Measurements from ENCODE around the gene ACTL7A.
A peak's percentile ranks its signal among the peaks of the same experiment; 100 is the strongest.

Gene ACTL7A

GRCh38 chr9:108857572-108857971 is 4.5 kb upstream of the ACTL7A start:
- ATAC-seq (ENCODE audit: low read depth) (no peak), DNase-seq (ENCODE audit: low spot score) (no peak)
- no peaks in the 10 kb centered on the region for H3K36me3 ChIP-seq (ENCODE audit: low read depth)
- no peaks in the 10 kb centered on the region for H3K27me3 ChIP-seq (ENCODE audit: insufficient read depth, poor library complexity, severe bottlenecking)
- H3K27ac ChIP-seq (ENCODE audit: poor library complexity, severe bottlenecking): no peak overlapping the region
- H3K9me3 ChIP-seq (ENCODE audit: severe bottlenecking): no peaks in the 10 kb centered on the region
- peaks cover 19% of the 10 kb centered on the region for H3K4me1 ChIP-seq (ENCODE audit: insufficient read depth, poor library complexity, severe bottlenecking)
- TF ChIP-seq CTCF (IDR thresholded peaks at IDR 0.05; ENCODE audit: poor library complexity, severe bottlenecking): no peak
- H3K4me3 ChIP-seq (ENCODE audit: severe bottlenecking): no peak overlapping the region

GRCh38 chr9:108859459-108860114 is 2.5 kb upstream of the ACTL7A start:
- Histone ChIP-seq H3K4me1 (ENCODE audit: insufficient read depth, poor library complexity, severe bottlenecking) (peaks cover 19% of the 10 kb centered on the region), H3K4me3 (ENCODE audit: severe bottlenecking) (no peak overlapping the region), H3K36me3 (ENCODE audit: low read depth) (no peaks in the 10 kb centered on the region), H3K27ac (ENCODE audit: poor library complexity, severe bottlenecking) (peak overlapping the region; percentile 43), H3K27me3 (ENCODE audit: insufficient read depth, poor library complexity, severe bottlenecking) (no peaks in the 10 kb centered on the region), H3K9me3 (ENCODE audit: severe bottlenecking) (no peaks in the 10 kb centered on the region)
- no peak for DNase-seq (ENCODE audit: low spot score)
- no peak for TF ChIP-seq CTCF (IDR thresholded peaks at IDR 0.05; ENCODE audit: poor library complexity, severe bottlenecking)
- ATAC-seq (ENCODE audit: low read depth): peak; percentile 95

- no peaks in the 10 kb centered on the region for H3K27me3 ChIP-seq (ENCODE audit: insufficient read depth, poor library complexity, severe bottlenecking)
- no peak overlapping the region for H3K4me3 ChIP-seq (ENCODE audit: severe bottlenecking)
- H3K9me3 ChIP-seq (ENCODE audit: severe bottlenecking): no peaks in the 10 kb centered on the region
- ATAC-seq (ENCODE audit: low read depth) (0 out of 3 replicates have a peak, but pooled peaks have one; percentile 15), DNase-seq (ENCODE audit: low spot score) (no peak)
- H3K36me3 ChIP-seq (ENCODE audit: low read depth): no peaks in the 10 kb centered on the region
- H3K4me1 ChIP-seq (ENCODE audit: insufficient read depth, poor library complexity, severe bottlenecking): peaks cover 19% of the 10 kb centered on the region
- peak overlapping the region; percentile 43 for H3K27ac ChIP-seq (ENCODE audit: poor library complexity, severe bottlenecking)
- no peak for TF ChIP-seq CTCF (IDR thresholded peaks at IDR 0.05; ENCODE audit: poor library complexity, severe bottlenecking)
These were observed 1.7 kb upstream of the ACTL7A start for GRCh38 chr9:108860354-108860753.

GRCh38 chr9:108860764-108861163 is 1.3 kb upstream of the ACTL7A start:
- H3K27me3 ChIP-seq (ENCODE audit: insufficient read depth, poor library complexity, severe bottlenecking): no peaks in the 10 kb centered on the region
- H3K4me3 ChIP-seq (ENCODE audit: severe bottlenecking): no peak overlapping the region
- H3K9me3 ChIP-seq (ENCODE audit: severe bottlenecking): no peaks in the 10 kb centered on the region
- H3K4me1 ChIP-seq (ENCODE audit: insufficient read depth, poor library complexity, severe bottlenecking): peaks cover 19% of the 10 kb centered on the region
- DNase-seq (ENCODE audit: low spot score): no peak
- TF ChIP-seq CTCF (IDR thresholded peaks at IDR 0.05; ENCODE audit: poor library complexity, severe bottlenecking): no peak
- peak overlapping the region; percentile 43 for H3K27ac ChIP-seq (ENCODE audit: poor library complexity, severe bottlenecking)
- no peak for ATAC-seq (ENCODE audit: low read depth)
- H3K36me3 ChIP-seq (ENCODE audit: low read depth): no peaks in the 10 kb centered on the region

- TF ChIP-seq CTCF (IDR thresholded peaks at IDR 0.05; ENCODE audit: poor library complexity, severe bottlenecking): no peak
- Histone ChIP-seq H3K9me3 (ENCODE audit: severe bottlenecking) (no peaks in the 10 kb centered on the region), H3K27me3 (ENCODE audit: insufficient read depth, poor library complexity, severe bottlenecking) (no peaks in the 10 kb centered on the region), H3K4me1 (ENCODE audit: insufficient read depth, poor library complexity, severe bottlenecking) (peaks cover 19% of the 10 kb centered on the region), H3K27ac (ENCODE audit: poor library complexity, severe bottlenecking) (no peak overlapping the region), H3K36me3 (ENCODE audit: low read depth) (no peaks in the 10 kb centered on the region), H3K4me3 (ENCODE audit: severe bottlenecking) (no peak overlapping the region)
- ATAC-seq (ENCODE audit: low read depth) (no peak), DNase-seq (ENCODE audit: low spot score) (no peak)
These were observed 602 bp upstream of the ACTL7A start for GRCh38 chr9:108861464-108861863.
